Measurements from ENCODE around the gene P3H2.

GRCh38 chr3:189950258-189950657 is 170.4 kb downstream of the P3H2 start:
- TF ChIP-seq, protein P1, sequence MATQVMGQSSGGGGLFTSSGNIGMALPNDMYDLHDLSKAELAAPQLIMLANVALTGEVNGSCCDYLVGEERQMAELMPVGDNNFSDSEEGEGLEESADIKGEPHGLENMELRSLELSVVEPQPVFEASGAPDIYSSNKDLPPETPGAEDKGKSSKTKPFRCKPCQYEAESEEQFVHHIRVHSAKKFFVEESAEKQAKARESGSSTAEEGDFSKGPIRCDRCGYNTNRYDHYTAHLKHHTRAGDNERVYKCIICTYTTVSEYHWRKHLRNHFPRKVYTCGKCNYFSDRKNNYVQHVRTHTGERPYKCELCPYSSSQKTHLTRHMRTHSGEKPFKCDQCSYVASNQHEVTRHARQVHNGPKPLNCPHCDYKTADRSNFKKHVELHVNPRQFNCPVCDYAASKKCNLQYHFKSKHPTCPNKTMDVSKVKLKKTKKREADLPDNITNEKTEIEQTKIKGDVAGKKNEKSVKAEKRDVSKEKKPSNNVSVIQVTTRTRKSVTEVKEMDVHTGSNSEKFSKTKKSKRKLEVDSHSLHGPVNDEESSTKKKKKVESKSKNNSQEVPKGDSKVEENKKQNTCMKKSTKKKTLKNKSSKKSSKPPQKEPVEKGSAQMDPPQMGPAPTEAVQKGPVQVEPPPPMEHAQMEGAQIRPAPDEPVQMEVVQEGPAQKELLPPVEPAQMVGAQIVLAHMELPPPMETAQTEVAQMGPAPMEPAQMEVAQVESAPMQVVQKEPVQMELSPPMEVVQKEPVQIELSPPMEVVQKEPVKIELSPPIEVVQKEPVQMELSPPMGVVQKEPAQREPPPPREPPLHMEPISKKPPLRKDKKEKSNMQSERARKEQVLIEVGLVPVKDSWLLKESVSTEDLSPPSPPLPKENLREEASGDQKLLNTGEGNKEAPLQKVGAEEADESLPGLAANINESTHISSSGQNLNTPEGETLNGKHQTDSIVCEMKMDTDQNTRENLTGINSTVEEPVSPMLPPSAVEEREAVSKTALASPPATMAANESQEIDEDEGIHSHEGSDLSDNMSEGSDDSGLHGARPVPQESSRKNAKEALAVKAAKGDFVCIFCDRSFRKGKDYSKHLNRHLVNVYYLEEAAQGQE (tag by site-specific recombination; IDR thresholded peaks at IDR 0.05): no peak
- no peak for TF ChIP-seq ZBTB26 (tag by site-specific recombination; optimal IDR thresholded peaks at IDR 0.05)
- TF ChIP-seq CTCF (tag by site-specific recombination; IDR thresholded peaks at IDR 0.05): no peak
- TF ChIP-seq ZNF121 (tag by site-specific recombination; IDR thresholded peaks at IDR 0.05): no peak
- TF ChIP-seq ZNF791 (tag by site-specific recombination; IDR thresholded peaks at IDR 0.05): no peak
- no peak for TF ChIP-seq ZNF530 (tag by site-specific recombination; IDR thresholded peaks at IDR 0.05; ENCODE audit: low read depth)
- no peak for TF ChIP-seq FEZF1 (tag by site-specific recombination; IDR thresholded peaks at IDR 0.05)
- no peak for TF ChIP-seq ZBTB10 (tag by site-specific recombination; IDR thresholded peaks at IDR 0.05)
- TF ChIP-seq, protein P2, sequence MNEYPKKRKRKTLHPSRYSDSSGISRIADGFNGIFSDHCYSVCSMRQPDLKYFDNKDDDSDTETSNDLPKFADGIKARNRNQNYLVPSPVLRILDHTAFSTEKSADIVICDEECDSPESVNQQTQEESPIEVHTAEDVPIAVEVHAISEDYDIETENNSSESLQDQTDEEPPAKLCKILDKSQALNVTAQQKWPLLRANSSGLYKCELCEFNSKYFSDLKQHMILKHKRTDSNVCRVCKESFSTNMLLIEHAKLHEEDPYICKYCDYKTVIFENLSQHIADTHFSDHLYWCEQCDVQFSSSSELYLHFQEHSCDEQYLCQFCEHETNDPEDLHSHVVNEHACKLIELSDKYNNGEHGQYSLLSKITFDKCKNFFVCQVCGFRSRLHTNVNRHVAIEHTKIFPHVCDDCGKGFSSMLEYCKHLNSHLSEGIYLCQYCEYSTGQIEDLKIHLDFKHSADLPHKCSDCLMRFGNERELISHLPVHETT (tag by site-specific recombination; IDR thresholded peaks at IDR 0.05): no peak
- no peak for TF ChIP-seq ZNF23 (tag by site-specific recombination; IDR thresholded peaks at IDR 0.05; ENCODE audit: borderline replicate concordance)
- no peak for TF ChIP-seq ZNF335 (tag by site-specific recombination; conservative IDR thresholded peaks at IDR 0.05)
- TF ChIP-seq ZNF670 (tag by site-specific recombination; IDR thresholded peaks at IDR 0.05; ENCODE audit: low read depth): no peak
- TF ChIP-seq KLF16 (tag by site-specific recombination; IDR thresholded peaks at IDR 0.05): no peak
- TF ChIP-seq ZNF362 (tag by site-specific recombination; IDR thresholded peaks at IDR 0.05): no peak
